ENCODE measurements around the gene VWF.

VWF gene

DNA sequence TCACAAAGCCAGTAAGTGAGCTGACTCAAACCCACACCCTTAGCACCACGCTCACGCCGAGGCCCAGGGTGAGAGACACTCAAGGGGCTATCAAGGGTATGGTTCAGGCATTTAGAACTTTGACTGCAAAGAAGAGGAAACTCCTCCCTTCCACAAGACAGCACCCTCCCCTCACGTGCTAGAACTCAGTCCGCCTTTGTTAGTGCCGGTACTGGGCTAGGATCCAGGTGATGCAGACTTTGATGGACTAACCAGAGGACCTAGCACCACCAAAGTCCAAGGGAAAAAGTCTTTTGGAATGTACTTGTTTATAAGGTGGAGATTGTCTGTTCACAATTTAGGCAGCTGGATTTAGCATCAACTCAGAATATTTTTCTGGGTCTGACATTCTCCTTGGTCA lies 33.7 kb downstream of the VWF start:
- TF ChIP-seq, protein P1, sequence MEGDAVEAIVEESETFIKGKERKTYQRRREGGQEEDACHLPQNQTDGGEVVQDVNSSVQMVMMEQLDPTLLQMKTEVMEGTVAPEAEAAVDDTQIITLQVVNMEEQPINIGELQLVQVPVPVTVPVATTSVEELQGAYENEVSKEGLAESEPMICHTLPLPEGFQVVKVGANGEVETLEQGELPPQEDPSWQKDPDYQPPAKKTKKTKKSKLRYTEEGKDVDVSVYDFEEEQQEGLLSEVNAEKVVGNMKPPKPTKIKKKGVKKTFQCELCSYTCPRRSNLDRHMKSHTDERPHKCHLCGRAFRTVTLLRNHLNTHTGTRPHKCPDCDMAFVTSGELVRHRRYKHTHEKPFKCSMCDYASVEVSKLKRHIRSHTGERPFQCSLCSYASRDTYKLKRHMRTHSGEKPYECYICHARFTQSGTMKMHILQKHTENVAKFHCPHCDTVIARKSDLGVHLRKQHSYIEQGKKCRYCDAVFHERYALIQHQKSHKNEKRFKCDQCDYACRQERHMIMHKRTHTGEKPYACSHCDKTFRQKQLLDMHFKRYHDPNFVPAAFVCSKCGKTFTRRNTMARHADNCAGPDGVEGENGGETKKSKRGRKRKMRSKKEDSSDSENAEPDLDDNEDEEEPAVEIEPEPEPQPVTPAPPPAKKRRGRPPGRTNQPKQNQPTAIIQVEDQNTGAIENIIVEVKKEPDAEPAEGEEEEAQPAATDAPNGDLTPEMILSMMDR (IDR thresholded peaks at IDR 0.05; ENCODE audit: low read length), result no peak
- no peak for TF ChIP-seq EZH2 (IDR thresholded peaks at IDR 0.05; ENCODE audit: borderline replicate concordance, low read length)
- Histone ChIP-seq H3K4me2 (ENCODE audit: low read length) (no peak overlapping the region), H3K4me3 (ENCODE audit: low read depth, low read length, poor library complexity, severe bottlenecking) (no peak overlapping the region), H3K9ac (ENCODE audit: low read length) (no peak overlapping the region), H3K9me3 (ENCODE audit: low read length) (no peaks in the 10 kb centered on the region), H3F3A (ENCODE audit: insufficient read depth, low read length) (no peaks in the 10 kb centered on the region), H3K4me1 (ENCODE audit: insufficient read depth, low read length, severe bottlenecking) (no peaks in the 10 kb centered on the region), H3K27me3 (ENCODE audit: insufficient read depth, low read length) (0 out of 2 replicates have a peak, but pooled peaks cover 10% of the 10 kb centered on the region), H3K36me3 (ENCODE audit: insufficient read depth, low read length) (no peaks in the 10 kb centered on the region), H3K9me2 (ENCODE audit: low read depth, low read length) (no peaks in the 10 kb centered on the region), H3K27ac (ENCODE audit: low read depth, low read length, poor library complexity, severe bottlenecking) (no peak overlapping the region), H4K20me1 (ENCODE audit: insufficient read depth, low read length) (no peaks in the 10 kb centered on the region), H2AFZ (ENCODE audit: low read length) (no peak overlapping the region), H3K79me2 (ENCODE audit: insufficient read depth, low read length) (no peaks in the 10 kb centered on the region)

DNA sequence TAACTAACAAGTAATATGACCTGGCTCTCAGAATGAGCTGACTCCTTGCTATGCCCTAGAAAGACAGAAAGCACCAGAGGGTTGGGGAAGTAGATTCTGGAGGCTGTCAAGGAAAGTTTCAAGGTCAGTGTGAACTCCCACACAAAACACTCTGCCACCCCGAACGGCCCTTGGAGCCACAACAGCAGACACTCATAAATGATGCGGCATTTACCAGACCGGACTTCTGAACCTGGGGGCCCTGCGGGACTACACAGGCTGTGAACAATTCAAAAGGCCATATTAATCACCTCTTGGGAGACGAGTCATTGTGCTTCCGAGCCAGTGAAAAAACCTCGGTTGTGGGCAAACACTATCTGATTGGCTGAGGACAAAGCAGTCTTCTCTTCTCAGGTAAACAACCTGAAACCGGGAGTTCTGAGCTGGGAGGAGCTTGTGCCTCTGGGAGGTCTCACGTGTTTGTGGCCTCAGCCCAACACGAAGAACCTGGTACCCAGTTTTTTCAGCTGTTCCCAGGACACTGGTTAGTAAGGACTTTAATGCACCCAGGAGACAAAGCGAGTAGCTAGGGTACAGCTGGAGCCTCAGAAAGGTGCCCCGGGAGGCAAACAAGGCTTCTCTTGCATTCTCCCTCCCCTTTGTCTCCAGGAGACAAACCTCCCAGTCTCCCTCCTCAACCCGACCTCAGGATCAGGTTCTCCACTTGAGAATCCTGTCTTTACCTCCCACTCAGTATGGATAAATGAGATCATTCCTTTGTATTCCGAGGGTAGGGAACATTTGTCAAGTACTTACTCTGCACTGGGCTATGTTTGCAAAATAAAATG lies 35.3 kb downstream of the VWF start:
- H3K79me2 ChIP-seq (ENCODE audit: insufficient read depth, low read length), result no peaks in the 10 kb centered on the region
- H2AFZ ChIP-seq (ENCODE audit: low read length), result no peak overlapping the region
- H3K27me3 ChIP-seq (ENCODE audit: insufficient read depth, low read length), result 0 out of 2 replicates have a peak, but pooled peaks cover 10% of the 10 kb centered on the region
- H3K4me2 ChIP-seq (ENCODE audit: low read length), result no peak overlapping the region
- H3K36me3 ChIP-seq (ENCODE audit: insufficient read depth, low read length), result no peaks in the 10 kb centered on the region
- no peak overlapping the region for H3K27ac ChIP-seq (ENCODE audit: low read depth, low read length, poor library complexity, severe bottlenecking)
- no peaks in the 10 kb centered on the region for H4K20me1 ChIP-seq (ENCODE audit: insufficient read depth, low read length)
- no peak for TF ChIP-seq EZH2 (IDR thresholded peaks at IDR 0.05; ENCODE audit: borderline replicate concordance, low read length)
- TF ChIP-seq, protein P1 (IDR thresholded peaks at IDR 0.05; ENCODE audit: low read length), result no peak
- no peak overlapping the region for H3K4me3 ChIP-seq (ENCODE audit: low read depth, low read length, poor library complexity, severe bottlenecking)
- H3K9me3 ChIP-seq (ENCODE audit: low read length), result no peaks in the 10 kb centered on the region
- H3K9ac ChIP-seq (ENCODE audit: low read length), result no peak overlapping the region
- no peaks in the 10 kb centered on the region for H3K9me2 ChIP-seq (ENCODE audit: low read depth, low read length)
- H3F3A ChIP-seq (ENCODE audit: insufficient read depth, low read length), result no peaks in the 10 kb centered on the region
- H3K4me1 ChIP-seq (ENCODE audit: insufficient read depth, low read length, severe bottlenecking), result no peaks in the 10 kb centered on the region

DNA sequence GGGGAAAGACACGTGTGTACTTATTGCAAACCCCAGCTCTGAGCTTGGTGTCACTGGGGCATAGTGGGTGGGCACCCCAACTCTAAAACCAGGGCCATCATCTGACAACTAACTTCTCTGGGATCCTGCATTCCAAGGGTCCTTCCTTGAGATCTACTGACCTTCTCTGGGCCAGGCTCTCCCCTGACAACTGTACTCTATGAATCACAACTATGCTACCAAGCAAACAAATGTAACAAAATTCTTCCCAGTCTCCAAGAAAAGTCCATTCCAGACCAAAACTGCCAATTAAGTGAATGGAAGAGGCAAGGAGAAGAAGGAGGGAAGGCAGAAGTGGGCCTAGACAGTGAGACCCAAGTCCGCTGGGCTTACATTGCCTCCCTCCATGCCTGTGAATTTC lies 38.2 kb downstream of the VWF start:
- Histone ChIP-seq H3K4me2 (ENCODE audit: low read length) (no peak overlapping the region), H3K9ac (ENCODE audit: low read length) (no peak overlapping the region), H3F3A (ENCODE audit: insufficient read depth, low read length) (no peaks in the 10 kb centered on the region), H3K79me2 (ENCODE audit: insufficient read depth, low read length) (no peaks in the 10 kb centered on the region), H4K20me1 (ENCODE audit: insufficient read depth, low read length) (no peaks in the 10 kb centered on the region), H3K27ac (ENCODE audit: low read depth, low read length, poor library complexity, severe bottlenecking) (no peak overlapping the region), H3K27me3 (ENCODE audit: insufficient read depth, low read length) (0 out of 2 replicates have a peak, but pooled peaks cover 5% of the 10 kb centered on the region), H3K9me3 (ENCODE audit: low read length) (no peaks in the 10 kb centered on the region), H3K36me3 (ENCODE audit: insufficient read depth, low read length) (no peaks in the 10 kb centered on the region), H3K9me2 (ENCODE audit: low read depth, low read length) (no peaks in the 10 kb centered on the region), H3K4me1 (ENCODE audit: insufficient read depth, low read length, severe bottlenecking) (no peaks in the 10 kb centered on the region), H2AFZ (ENCODE audit: low read length) (no peak overlapping the region), H3K4me3 (ENCODE audit: low read depth, low read length, poor library complexity, severe bottlenecking) (no peak overlapping the region)
- TF ChIP-seq EZH2 (IDR thresholded peaks at IDR 0.05; ENCODE audit: borderline replicate concordance, low read length), result no peak
- TF ChIP-seq, protein P1 (IDR thresholded peaks at IDR 0.05; ENCODE audit: low read length), result no peak

Data from OCI-LY1 (cell line).